Left cardiac atrium (tissue), 4 donors: ENCODE data around the gene MYCBP. TPM values are rescaled to one million over a fixed set of nuclear protein-coding genes. Genes with fewer than 3 reads are reported as not detected.
"Not testable (repeated sequence)": the region's sequence is repeated elsewhere in the genome, so short reads cannot be mapped to it uniquely, and the experiment has no call there.

ENCODE experiments used
- ATAC-seq, 2 donors: fragments of 200-7000 bp; cut with Tn5 transposase; one replicate each; pipeline ENCODE4 v1.9.1; 2020; ENCODE audit warnings: mild to moderate bottlenecking in 2 of 2, moderate library complexity in 2 of 2
- DNase-seq: peaks from one replicate; pipeline ENCODE4 v3.0.0-alpha.2; 2020
- intact Hi-C, 2 donors: fragments of 100-400 bp; cut with DNase I; formaldehyde crosslinking; loops; one replicate each; pipeline versions ENCODE4 v1.14.1 to v1.15.1; 2022 to 2023
- total RNA-seq, 2 donors: library from RNA; stranded (reverse); fragmentation: NEBNext Ultra II Directional; extraction: Animal tissue kit (Norgen Biotek cat#: 25700); gene quantifications; one replicate each; pipeline ENCODE4 v1.2.1, GENCODE V29; 2021
- donor health status: DM: no; HTN: yes; CAD: no.
- donor health status: DM: no; HTN: yes; CAD: no; lungs with severe emphysema.
- donor health status: DM: yes; HTN: yes; CAD: no.
- donor health status: Dilated cardiomyopathy.

Gene MYCBP
- total RNA-seq, 2 donors from 2014 or later: 11.5 to 14.8 TPM

DNA sequence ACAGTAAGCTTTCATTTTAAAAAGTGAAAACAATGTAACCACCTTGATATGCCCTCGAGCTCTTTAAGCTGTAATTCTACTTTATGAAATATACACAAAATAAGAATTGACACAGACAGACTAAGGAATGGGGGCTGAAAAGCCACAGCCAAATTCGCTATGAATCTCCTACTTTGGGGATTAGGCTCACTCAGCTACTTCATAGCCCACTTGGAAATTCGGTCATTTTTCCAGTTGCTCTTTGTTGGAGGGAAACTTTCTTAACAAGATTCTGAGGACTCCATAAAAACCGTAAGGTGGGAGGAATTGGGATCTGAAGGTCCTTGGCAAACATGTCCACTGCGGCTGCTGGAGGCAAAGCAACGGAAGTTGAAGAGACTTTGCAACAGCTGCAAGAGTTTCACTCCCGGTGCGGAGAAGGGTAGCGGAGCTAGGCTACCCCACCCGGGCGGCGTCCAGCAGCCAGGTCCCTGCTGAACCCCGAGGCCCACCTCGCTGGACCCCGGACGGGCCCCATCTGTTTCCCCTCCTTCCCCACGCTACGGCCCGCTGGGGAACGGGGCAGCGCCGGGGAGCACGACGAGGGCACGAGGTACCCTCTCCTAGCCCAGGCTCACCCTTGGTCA, 634 bp downstream of the MYCBP start:
- peak; percentile 22 to 34 for ATAC-seq
- intact Hi-C loops: no loop called here
- no peak for DNase-seq

DNA sequence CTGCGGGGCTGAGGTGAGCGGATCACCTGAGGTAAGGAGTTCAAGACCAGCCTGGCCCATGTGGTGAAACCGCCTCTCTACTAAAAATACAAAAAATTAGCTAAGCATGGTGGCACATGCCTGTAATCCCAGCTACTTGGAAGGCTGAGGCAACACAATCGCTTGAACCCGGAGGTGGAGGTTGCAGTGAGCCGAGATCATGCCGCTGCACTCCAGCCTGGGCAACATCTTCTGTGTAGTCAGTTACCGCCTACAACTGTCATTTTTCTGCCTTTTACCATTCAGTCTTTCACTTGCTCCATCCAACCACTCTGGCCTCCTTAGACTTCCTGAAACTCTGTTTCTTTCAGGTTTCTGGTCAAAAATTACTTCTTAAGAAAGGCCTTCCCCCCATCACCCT, 2.2 kb downstream of the MYCBP start:
- DNase-seq (no peak), ATAC-seq (no peak)
- intact Hi-C loops: no loop called here

DNA sequence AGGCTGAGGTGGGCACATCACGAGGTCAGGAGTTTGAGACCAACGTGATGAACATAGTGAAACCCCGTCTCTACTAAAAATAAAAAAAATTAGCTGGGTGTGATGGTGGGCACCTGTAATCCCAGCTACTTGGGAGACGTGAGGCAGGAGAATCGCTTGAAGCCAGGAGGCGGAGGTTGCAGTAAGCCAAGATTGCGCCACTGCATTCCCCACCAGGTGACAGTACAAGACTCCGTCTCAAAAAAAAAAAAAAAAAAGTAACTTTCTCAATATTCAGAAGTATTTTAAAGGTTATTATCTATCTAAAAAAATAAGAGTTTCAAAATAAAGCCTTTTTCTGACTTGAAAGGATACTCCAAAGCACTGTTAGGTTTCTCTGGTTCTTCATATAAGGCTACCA, 5.9 kb downstream of the MYCBP start:
- DNase-seq (no peak), ATAC-seq (no peak)
- intact Hi-C loops: no loop called here

DNA sequence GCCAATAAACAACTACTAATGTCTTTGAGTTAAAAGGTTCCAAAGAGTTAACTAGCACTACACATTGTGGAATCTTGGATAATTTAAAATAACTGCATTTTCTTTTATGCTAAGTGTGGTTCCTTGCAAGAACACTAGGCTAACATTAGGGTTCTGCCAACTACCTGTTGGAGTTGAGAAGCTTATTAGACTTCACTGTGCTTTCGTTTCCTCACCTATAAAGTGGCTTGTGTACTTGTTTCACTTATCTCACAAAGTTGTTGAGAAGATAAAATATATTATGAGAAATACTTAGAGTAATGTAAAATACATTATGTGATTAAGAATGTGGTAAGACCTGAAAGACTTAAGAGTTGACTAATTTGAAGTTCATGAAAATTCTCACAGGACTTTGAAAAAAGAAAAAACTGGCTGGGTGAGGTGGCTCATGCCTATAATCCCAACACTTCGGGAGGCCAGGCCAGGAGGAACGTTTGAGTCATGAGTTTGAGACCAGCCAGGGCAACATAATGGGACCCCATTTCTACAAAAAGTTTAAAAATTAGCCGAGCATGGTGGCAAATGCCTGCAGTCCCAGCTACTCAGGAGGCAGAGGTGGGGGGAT, 7.9 kb downstream of the MYCBP start:
- ATAC-seq (no peak), DNase-seq (no peak)
- intact Hi-C loops: no loop called here

- intact Hi-C loops: no loop called here
- no peak for DNase-seq
- no peak for ATAC-seq
These were observed 12.7 kb downstream of the MYCBP start for GRCh38 chr1:38860454-38860795.

- peak; percentile 100 for DNase-seq
- intact Hi-C loops: loop anchor here in 1 of 2 donors (10.0 kb wide), 1 partner anchor 135 kb away; the partner anchor contains the start of gene AKIRIN1
- ATAC-seq: peak; percentile 99
These were observed 13.3 kb downstream of the MYCBP start, which contains the start of gene RRAGC for GRCh38 chr1:38859561-38860453. Gene RRAGC, minus strand, starts transcription at chr1:38859772. Its CDS starts 126 bp downstream, at chr1:38859646.

DNA sequence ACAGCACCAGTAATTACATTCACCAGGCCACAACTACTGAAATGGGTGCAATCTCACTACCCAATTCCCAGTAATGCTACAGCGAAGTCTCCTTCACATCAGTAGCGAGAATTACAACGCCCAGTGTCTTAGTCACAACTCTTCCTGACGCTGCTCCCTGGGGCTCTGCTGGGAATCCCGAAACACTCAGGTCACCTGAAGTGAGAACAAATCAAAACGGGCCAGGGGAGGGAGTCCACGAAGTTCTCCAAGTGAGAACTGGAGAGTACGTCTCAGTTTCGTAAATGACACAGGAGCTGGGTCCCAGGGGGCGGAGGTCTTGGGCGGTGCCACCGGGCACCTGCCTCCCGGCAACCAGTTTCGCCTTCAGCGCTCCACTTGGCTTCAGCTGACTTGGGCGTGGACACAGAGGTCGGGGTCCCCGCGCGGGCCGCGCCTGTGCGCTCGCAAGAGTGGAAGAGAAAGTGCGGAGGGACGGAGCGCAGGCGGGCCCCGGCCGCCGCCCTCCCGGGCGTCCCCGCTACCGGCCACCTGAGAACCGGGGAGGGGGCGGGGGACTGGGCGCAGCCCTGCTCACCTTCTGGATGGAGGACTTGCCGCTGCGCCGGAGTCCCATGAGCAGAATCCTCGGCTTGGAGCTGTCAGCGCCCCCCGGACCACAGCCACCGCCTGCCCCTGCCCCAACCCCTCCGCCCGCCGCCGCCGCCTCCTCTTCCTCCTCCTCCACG, 14.2 kb downstream of the MYCBP start:
- ATAC-seq: peak; percentile 29 to 40
- peak; percentile 65 for DNase-seq
- intact Hi-C loops: loop anchor here in 1 of 2 donors (10.0 kb wide), 1 partner anchor 136 kb away; the partner anchor contains the start of gene AKIRIN1

GRCh38 chr1:38852780-38853179, 20.4 kb downstream of the MYCBP start:
- ATAC-seq (no peak), DNase-seq (no peak)
- intact Hi-C loops: loop anchor here in 1 of 2 donors (10.0 kb wide), 1 partner anchor 142 kb away; the partner anchor contains the start of gene AKIRIN1

- intact Hi-C loops: no loop called here
- ATAC-seq (peak in 1 of 2 donors; percentile 23), DNase-seq (no peak)
These were observed 25.1 kb downstream of the MYCBP start for GRCh38 chr1:38848071-38848470.

DNA sequence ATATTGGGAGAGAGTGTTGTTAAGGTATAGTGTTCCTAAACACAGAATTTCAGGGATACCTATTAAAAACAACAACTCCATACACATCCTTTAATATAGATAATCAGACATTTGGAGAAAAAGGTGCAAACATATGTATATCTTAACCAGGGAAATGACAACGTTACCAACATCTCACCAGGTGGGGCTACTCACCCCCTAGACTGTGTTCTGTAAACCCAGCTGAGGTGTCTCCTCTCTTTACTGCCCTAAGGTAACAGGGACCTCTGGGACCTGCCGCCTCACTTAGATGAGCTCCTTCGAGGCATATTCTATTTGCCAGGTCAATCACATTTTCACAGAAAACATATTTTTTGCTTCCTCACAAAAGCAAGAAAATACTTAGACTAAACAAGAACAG, 26.9 kb downstream of the MYCBP start:
- DNase-seq: no peak
- intact Hi-C loops: no loop called here
- no peak for ATAC-seq

GRCh38 chr1:38845088-38845487, 28.1 kb downstream of the MYCBP start:
- intact Hi-C loops, DNase-seq, ATAC-seq: not testable (repeated sequence)

DNA sequence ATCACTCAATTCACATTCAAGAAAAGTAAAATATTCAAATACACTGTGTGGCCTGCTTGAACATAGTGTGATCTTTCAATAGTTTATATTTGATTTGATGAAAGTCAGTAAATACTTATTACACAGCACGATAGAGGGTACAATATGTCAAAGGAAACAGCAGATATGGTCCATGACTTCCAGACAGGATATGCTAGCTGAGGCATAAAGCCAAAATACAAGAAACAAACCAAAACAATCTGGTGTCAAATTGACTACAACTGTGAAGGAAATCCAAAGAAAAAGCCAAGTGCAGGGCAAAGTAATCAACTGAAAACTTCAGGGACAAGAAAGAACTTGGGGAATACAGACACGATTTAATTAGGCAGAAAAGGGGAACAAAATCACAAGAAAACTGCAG, 32.9 kb downstream of the MYCBP start:
- ATAC-seq (no peak), DNase-seq (no peak)
- intact Hi-C loops: no loop called here

DNA sequence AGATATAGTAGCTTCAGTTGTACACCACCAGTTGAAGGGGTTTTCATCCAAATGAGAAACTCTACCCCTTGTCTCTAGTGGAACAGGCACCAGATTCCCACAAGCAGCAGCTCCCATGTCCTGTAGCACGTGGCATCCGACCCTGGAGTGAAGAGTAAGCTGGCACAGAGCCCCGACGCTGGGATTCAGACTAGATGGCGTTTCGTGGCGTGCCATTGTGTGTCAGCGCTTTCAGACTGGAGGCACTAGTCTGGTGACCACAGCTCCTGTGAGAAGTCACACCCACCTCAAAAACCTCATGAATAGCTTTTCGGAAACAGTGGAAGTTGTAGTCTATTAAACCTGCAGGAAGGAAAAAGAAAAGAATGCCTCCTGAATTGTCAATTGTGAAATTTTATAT, 33.8 kb downstream of the MYCBP start:
- ATAC-seq: peak; percentile 63 to 87
- peak; percentile 50 for DNase-seq
- intact Hi-C loops: loop anchor here (10.0 kb wide), 3 partner anchors 795 to 845 kb away; partner anchors contain the start of genes POU3F1 (in 1 of the 2) and SF3A3 (in 1 of the 2)

DNA sequence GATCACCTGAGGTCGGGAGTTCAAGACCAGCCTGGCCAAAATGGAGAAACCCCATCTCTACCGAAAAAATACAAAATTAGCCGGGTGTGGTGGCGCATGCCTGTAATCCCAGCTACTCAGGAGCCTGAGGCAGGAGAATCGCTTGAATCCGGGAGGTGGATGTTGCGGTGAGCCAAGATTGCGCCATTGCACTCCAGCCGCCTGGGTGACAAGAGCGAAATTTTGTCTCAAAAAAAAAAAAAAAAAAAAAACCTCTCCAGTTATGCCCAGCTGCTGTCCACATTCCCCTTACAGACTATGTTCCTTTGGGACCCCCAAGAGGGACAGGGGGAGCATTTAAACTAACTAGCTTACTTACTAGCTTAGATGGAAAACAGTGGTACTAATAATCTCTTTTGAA, 36.8 kb downstream of the MYCBP start:
- DNase-seq, ATAC-seq: not testable (repeated sequence)
- intact Hi-C loops: loop anchor here (10.0 kb wide), 3 partner anchors 792 to 842 kb away; partner anchors contain the start of genes POU3F1 (in 1 of the 2) and SF3A3 (in 1 of the 2)

- intact Hi-C loops: loop anchor here (10.0 kb wide), 3 partner anchors 790 to 840 kb away; partner anchors contain the start of genes POU3F1 (in 1 of the 2) and SF3A3 (in 1 of the 2)
- peak; percentile 80 to 86 for ATAC-seq
- no peak for DNase-seq
These were observed 38.0 kb downstream of the MYCBP start for GRCh38 chr1:38834937-38835827.

DNA sequence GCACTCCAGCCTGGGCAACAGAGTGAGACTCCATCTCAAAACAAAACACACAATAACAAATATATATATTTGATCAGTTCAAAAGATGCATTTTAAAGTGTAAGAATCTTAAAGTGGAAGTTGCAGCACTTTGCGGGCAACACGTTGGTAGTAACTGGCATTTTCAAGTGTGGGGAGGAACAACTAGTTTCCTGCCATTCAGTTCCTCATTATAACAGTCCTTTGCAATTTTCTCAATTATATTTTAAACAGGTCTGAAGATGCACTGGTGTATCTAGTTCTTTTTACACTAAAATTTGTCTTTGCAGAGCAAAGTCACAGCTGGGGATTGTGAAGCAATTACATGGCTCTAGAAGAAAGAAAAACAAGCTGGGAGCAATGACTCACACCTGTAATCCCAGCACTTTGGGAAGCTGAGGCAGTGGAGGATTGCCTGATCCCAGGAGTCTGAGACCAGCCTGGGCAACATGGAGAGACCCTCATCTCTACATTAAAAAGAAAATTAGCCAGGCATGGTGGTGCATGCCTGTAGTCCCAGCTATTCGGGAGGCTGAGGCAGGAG, 38.8 kb downstream of the MYCBP start:
- DNase-seq (no peak), ATAC-seq (no peak)
- intact Hi-C loops: loop anchor here (10.0 kb wide), 3 partner anchors 790 to 840 kb away; partner anchors contain the start of genes POU3F1 (in 1 of the 2) and SF3A3 (in 1 of the 2)

DNA sequence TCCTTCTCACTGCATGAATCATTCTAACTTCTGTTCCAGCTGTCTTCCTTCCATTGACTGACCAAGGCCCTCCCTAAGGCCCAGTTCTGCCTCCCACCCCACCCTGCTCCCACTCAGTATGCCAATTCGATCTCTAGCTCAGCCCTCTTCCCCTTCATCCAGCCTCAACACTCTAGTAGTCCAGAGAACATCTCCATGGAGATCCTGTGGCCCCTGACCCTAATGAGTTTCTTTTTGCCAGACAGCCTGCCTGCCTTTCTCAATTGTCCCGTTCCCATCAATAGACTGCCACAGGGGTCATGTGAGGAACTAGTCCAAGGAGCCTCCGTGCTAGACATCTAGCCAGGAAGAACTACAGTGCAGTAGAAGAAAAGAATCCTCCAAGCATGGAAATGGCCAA, 40.0 kb downstream of the MYCBP start:
- DNase-seq (no peak), ATAC-seq (peak in 1 of 2 donors; percentile 12)
- intact Hi-C loops: loop anchor here (10.0 kb wide), 3 partner anchors 788 to 838 kb away; partner anchors contain the start of genes POU3F1 (in 1 of the 2) and SF3A3 (in 1 of the 2)
